Glutamatergic neuron (in vitro differentiated cells): ENCODE data around the gene CHN1. TPM values are rescaled to one million over a fixed set of nuclear protein-coding genes. Genes with fewer than 3 reads are reported as not detected.
A peak's percentile ranks its signal among the peaks of the same experiment; 100 is the strongest.

Source experiments
- DNase-seq: peaks from one replicate; pipeline ENCODE4 v3.0.0; 2022
- H3K27ac Mint-ChIP-seq: one replicate; pipeline ENCODE4 v1.8.0; 2020; ENCODE audit warnings: mild to moderate bottlenecking, mixed read lengths, inconsistent platforms; ENCODE audit not compliant: unreplicated experiment
- H3K27me3 Mint-ChIP-seq: one replicate; pipeline ENCODE4 v1.8.0; 2020; ENCODE audit warnings: mild to moderate bottlenecking, moderate library complexity, mixed read lengths, inconsistent platforms; ENCODE audit not compliant: unreplicated experiment
- H3K36me3 Mint-ChIP-seq: one replicate; pipeline ENCODE4 v1.8.0; 2020; ENCODE audit warnings: mild to moderate bottlenecking, mixed read lengths, inconsistent platforms; ENCODE audit not compliant: unreplicated experiment
- H3K4me1 Mint-ChIP-seq: one replicate; pipeline ENCODE4 v1.8.0; 2020; ENCODE audit warnings: mild to moderate bottlenecking, low read depth, mixed read lengths, inconsistent platforms; ENCODE audit not compliant: unreplicated experiment
- H3K4me3 Mint-ChIP-seq: one replicate; pipeline ENCODE4 v1.8.0; 2020; ENCODE audit warnings: mild to moderate bottlenecking, mixed read lengths, inconsistent platforms; ENCODE audit not compliant: unreplicated experiment
- H3K9me3 Mint-ChIP-seq: one replicate; pipeline ENCODE4 v1.8.0; 2020; ENCODE audit warnings: mild to moderate bottlenecking, moderate library complexity, mixed read lengths, inconsistent platforms; ENCODE audit not compliant: unreplicated experiment
- total RNA-seq: library from RNA; stranded (reverse); fragmentation: NEBNext Ultra II Directional; extraction: Animal tissue kit (Norgen Biotek cat#: 25700); gene quantifications from one replicate; pipeline ENCODE4 v1.2.1, GENCODE V29; 2021; ENCODE audit not compliant: unreplicated experiment
- TF ChIP-seq, protein P1 (sequence below): fragments of 200-600 bp; sonication (generic); IDR thresholded peaks from one replicate; pipeline ENCODE4 v1.5.0; 2021; ENCODE audit not compliant: partially characterized antibody, unreplicated experiment

The CHN1 gene
- total RNA-seq, 1 donor from 2014 or later: 212 TPM

DNA sequence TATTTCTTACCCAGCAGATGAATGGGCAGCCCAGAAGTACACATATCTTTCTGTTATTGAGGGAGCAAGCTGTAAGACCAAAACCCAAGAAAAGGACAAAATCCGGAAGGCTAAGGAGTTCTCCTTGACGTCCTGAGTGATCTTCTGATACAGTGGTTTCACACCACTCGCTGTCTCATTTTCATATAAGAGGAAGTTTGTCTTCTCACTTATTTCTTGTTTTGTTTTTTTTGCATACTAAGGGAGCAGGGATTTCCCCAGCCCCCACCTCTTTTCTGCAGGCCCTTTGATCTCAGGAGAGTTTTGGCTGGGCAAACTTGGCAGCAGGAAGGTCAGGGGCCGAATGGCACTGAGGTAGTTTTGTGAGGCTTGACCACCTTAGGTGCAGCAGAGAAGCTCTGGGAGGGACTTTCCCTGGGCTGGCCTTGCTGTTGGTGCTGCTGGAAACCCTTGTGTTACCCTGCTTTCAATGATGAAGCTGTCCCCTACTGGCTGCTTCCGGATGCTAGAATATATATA is 254.2 kb downstream of the CHN1 start:
- H3K36me3 Mint-ChIP-seq: no peaks in the 10 kb centered on the region
- peaks cover 15% of the 10 kb centered on the region for H3K4me1 Mint-ChIP-seq
- no peak for DNase-seq
- H3K9me3 Mint-ChIP-seq: peaks cover 3% of the 10 kb centered on the region
- no peak overlapping the region for H3K4me3 Mint-ChIP-seq
- H3K27me3 Mint-ChIP-seq: peaks cover 3% of the 10 kb centered on the region
- no peak overlapping the region for H3K27ac Mint-ChIP-seq
- TF ChIP-seq, protein P1, sequence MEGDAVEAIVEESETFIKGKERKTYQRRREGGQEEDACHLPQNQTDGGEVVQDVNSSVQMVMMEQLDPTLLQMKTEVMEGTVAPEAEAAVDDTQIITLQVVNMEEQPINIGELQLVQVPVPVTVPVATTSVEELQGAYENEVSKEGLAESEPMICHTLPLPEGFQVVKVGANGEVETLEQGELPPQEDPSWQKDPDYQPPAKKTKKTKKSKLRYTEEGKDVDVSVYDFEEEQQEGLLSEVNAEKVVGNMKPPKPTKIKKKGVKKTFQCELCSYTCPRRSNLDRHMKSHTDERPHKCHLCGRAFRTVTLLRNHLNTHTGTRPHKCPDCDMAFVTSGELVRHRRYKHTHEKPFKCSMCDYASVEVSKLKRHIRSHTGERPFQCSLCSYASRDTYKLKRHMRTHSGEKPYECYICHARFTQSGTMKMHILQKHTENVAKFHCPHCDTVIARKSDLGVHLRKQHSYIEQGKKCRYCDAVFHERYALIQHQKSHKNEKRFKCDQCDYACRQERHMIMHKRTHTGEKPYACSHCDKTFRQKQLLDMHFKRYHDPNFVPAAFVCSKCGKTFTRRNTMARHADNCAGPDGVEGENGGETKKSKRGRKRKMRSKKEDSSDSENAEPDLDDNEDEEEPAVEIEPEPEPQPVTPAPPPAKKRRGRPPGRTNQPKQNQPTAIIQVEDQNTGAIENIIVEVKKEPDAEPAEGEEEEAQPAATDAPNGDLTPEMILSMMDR: no peak

DNA sequence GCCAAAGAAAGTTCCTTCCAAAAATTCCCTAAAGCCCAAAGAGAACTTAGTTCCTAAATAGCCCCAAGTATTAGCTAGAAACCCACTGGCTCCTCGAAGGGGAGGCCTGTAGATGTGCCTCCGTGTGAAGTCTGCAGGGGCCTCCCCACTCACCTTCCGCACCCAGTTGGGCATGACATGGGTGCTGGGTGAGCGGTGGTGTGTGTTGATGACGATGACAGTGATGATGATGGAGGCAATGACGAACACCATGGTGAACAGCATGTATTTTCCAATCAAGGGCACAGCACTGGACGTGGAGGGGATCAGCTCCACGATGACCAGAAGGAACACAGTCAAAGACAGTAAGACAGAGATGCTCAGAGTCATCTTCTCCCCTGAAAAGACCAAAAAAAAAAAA is 255.4 kb downstream of the CHN1 start:
- Mint-ChIP-seq H3K9me3 (peaks cover 3% of the 10 kb centered on the region), H3K27me3 (peaks cover 3% of the 10 kb centered on the region), H3K4me1 (peaks cover 14% of the 10 kb centered on the region), H3K36me3 (no peaks in the 10 kb centered on the region), H3K4me3 (no peak overlapping the region), H3K27ac (no peak overlapping the region)
- no peak for DNase-seq
- TF ChIP-seq, protein P1: no peak

DNA sequence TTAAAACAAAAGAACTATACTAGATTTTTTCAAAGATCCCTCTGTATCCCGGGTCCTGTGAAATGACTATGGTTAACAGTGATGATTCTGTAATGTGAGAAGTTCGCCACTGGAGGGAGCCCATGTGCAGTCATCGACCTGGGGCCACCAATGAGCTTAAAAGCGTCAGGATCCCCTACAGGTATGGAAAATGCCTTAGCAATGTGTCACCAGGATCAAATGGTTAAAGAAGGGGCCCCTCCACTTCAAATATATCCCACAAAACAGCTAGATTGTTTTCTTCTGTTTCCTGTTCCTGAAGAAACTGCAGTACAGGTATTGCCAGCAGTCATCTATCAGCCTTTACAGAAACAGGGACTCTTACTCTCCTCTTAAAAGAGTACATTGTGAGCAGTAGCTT is 256.2 kb downstream of the CHN1 start:
- peaks cover 3% of the 10 kb centered on the region for H3K27me3 Mint-ChIP-seq
- H3K9me3 Mint-ChIP-seq: peaks cover 3% of the 10 kb centered on the region
- no peak overlapping the region for H3K27ac Mint-ChIP-seq
- peaks cover 7% of the 10 kb centered on the region for H3K4me1 Mint-ChIP-seq
- TF ChIP-seq, protein P1: peak; percentile 89
- peak; percentile 76 for DNase-seq
- H3K4me3 Mint-ChIP-seq: no peak overlapping the region
- no peaks in the 10 kb centered on the region for H3K36me3 Mint-ChIP-seq

Other genes starting within 250 kb of the CHN1 start
- gene CHRNA1, start 240.9 kb downstream of the CHN1 start, total RNA-seq: 161 TPM
- gene ATF2, start 162.8 kb upstream of the CHN1 start, total RNA-seq: 91.3 TPM
- gene ATP5MC3, start 176.3 kb upstream of the CHN1 start, total RNA-seq: 220 TPM